M059J (cell line): ENCODE results near the gene TOP3A. TPM values are rescaled to one million over a fixed set of nuclear protein-coding genes. Genes with fewer than 3 reads are reported as not detected.
"Not testable (repeated sequence)": the region's sequence is repeated elsewhere in the genome, so short reads cannot be mapped to it uniquely, and the experiment has no call there.

Experiments
- DNase-seq: peaks from one replicate; pipeline ENCODE4 v3.0.0-alpha.2; 2012; ENCODE audit warnings: low read depth
- total RNA-seq: library from RNA; depleted of rRNA; stranded (reverse); fragments of >200 nt; shearing (Covaris generic); gene quantifications from 2 replicates; pipeline ENCODE4 v1.2.3, GENCODE V29; 2014

TOP3A gene
- total RNA-seq, 1 experiment from 2014 or later = 49.2 TPM

DNA sequence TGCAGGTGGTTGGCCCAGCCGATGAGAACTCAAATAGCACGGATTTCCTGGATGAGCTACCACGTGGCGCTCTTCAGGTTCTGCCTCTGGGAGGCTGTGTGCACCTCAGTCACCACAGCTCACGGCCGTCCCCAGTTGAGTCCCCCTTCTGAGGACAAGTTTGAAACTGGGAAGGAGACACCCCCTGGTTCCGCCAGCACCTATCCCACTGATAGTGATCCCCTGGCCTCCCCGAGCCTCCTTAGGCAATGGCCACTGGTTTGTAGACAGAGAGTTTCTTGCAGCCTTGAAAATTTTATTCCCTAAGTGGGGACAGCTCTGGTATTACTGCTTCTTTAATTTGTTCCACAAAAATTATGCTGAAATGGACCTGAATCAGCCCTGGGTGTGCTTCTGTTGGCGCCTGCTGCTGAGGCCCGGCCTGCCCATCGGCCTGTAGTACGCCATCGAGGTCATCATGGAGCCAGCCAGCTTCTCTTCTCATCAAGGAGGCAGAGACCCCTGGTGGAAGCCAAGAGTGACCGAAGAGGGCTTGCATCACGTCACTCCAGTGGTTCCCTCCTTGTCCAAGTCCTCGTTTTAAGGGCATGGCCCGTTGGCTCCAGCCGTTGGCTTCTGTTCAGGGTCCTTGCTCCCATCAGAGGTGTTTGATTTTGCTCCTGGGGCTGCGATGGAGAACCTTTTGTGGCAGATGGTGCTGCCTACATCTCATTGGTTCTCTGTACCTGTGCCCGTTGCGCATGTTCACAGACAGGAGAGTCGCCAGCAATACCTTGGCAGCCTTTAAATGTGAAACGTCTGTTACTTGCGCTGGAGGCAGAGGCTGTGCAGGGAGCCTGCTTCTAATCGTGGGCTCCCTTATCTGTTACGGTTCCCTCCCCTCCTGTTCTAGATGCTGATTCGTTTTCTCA is 9.6 kb upstream of the TOP3A start:
- DNase-seq = no peak

DNA sequence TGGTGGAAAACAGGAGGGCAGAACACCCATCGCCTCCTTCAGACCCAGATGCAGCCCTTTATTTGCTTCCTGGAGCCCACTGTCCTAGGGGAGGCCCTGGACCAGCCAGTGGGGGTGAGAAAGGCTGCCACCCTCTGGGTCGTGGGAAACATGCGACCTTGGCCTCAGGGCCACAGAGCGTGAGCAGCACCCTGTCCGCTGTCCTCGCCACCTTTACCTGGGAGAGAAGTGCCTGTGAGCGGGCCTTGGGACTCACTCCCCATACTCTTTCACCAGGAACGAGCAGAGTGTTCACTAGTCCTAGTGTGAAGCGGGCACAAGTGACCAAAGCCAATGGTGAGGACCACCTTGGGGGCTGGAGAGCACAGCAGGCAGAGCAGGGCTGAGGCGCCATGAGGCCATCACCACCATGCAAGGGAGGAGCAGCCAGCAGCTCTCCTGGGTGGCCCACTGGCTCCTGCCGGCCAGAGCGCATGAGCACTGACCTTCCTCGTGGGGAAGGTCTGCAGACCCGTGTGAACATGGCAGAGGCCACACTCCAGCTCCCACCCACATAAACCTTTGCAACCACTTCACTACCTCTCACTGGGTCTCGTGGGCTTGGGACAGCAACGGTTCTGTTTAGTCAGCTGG is 8.8 kb upstream of the TOP3A start:
- no peak for DNase-seq

DNA sequence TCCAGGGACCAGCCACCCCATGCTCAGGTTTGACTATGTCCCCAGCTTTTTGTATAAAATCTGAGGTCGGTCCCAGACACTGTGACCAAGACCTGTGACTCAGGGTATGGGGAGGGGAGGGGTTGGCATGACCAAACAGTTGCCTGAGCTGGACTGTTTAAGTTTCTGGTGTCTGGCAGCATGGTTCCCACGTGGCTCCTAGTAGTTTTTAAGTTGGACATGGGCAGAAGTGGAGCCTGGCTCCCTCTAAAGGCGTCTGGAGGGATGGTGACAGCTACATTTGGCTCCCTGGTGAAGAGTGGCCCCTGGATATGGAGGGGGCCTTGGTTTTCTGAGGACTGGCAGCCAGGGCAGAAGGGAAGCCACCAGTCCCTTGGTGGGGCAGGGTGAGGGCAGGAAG is 8.2 kb upstream of the TOP3A start:
- peak; percentile 48 for DNase-seq

DNA sequence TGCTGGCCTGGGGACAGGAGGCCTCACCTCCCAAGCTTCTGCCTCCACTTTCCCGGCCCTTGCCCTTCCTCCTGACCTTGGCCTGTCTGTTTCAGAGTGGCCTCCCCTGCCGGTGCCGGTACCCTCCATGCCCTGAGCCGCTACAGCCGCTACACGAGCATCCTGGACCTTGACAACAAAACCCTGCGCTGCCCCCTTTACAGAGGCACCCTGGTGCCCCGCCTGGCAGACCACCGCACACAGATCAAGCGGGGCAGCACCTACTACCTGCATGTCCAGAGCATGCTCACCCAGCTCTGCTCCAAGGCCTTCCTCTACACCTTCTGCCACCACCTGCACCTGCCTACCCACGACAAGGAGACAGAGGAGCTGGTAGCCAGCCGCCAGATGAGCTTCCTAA is 7.7 kb upstream of the TOP3A start:
- DNase-seq = no peak

DNA sequence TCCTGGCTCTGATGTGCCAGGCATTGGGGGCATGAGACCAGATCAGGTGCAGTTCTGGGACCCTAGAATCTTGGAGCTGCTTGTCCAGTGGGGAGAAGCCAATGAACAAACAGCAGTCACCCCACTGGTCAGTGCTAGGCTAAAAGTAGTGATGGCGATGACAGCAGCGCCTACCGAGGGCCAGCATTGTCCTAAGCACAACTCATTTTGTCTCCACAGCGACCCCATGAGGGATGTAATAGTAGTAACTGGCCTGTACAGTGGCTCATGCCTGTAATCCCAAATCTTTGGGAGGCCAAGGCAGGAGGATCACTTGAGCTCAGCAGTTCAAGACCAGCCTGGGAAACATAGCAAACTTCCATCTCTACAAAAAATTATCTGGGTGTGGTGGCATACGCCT is 6.5 kb upstream of the TOP3A start:
- DNase-seq = peak; percentile 12

DNA sequence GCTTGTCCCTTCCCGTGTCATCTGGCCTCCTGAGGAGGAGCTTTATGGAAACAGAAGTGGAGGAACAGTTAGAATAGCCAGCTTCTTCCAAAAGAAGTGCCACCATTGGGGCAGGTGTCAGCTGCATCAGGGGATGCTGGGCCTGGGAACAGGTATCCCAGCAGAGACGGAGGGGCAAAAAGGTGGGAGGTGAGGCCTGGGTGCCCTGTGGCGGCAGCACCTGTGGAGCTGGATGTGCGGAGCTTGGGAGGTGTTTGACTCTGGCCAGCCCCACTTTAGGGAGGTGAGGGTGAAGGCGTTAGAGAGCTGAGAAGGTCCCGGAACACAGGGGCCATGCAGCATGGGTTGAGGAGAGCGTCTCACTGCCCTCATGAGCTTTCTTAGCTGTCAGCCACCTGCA is 5.5 kb upstream of the TOP3A start:
- DNase-seq = no peak

DNA sequence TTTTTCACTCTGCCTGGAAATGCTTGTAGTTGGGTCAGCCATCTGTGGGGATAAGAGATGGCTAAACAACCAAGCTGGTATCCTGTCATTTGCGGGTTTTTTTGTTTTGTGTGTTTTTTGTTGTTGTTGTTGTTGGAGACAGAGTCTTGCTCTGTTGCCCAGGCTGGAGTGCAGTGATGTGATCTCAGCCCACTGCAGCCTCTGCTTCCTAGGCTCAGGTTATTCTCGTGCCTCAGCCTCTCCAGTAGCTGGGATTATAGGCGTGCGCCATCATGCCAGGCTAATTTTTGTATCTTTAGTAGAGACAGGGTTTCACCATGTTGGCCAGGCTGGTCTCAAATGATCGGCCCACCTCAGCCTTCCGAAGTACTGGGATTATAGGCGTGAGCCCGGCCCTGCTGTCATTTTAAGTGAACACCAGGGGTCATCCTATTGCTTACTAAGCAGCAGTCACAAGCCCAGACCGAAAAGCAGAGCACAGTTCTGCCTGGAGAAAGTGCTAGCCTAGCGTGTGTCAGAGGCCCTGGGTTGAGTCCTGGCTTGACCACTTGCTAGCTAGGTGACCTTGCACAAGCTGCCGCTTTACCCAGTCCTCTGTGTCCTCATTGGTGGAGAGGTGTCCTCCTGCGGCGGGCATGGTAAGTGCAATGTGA is 4.9 kb upstream of the TOP3A start:
- DNase-seq = peak; percentile 32

DNA sequence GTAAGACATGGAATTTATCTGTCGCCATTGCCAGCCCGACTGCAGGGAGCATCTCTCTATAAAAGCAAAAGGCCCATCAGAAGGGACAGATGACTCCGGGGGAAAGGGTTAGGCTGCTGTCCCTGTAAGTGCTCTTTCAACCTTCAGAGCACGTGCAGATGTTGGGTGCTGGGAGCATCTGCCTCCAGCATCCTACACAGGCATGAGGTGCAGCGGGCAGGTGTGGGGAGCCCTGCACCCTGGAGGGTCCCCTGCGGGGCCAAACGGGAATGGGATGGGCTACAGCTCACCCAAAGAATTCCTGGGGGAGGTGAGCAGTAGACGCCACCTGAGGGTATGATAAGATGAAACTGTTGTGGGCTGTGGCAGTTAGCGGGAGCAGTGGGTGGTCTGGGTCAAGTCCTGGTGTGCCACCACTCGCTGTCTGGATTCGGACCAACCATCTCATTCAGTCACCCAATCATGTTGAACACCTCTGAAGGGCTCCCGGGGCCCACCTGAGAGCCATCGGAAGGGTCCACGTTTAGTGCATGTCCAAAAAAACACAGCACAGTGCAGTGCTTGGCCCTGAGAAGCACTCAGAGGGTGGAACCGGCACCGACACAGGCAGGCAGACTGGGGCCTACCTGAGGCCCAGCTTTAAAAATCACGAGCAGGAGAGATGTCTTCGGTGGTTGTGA is 4.1 kb upstream of the TOP3A start:
- no peak for DNase-seq

DNA sequence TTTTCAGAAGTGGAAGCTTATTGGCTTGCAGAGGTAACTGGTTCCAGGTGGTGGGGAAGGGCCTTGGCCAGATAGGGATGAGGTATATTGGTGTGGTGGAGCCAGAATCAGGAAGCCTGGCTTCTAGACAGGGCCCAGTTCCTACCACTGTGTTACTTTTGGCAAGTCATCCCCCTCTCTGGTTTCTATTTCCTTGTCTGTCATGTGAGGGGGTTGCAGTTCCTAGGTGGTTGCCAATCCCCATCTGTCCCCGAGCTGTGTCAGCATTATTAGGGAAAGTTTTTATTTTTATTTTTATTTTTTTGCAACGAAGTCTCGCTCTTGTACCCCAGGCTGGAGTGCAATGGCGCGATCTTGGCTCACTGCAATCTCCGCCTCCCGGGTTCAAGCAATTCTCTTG is 3.3 kb upstream of the TOP3A start:
- no peak for DNase-seq

DNA sequence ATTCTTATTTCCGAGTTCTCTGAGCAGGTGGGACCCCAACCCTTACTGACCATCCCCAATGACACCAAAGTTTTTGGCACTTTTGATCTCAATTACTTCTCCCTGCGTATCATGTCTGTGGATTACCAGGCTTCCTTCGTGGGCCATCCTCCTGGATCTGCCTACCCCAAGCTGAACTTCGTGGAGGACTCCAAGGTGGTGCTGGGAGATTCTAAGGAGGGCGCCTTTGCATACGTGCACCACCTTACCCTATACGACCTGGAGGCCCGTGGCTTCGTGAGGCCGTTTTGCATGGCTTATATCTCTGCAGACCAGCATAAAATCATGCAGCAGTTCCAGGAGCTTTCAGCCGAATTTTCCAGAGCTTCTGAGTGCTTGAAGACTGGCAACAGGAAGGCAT is 1.2 kb upstream of the TOP3A start:
- no peak for DNase-seq

DNA sequence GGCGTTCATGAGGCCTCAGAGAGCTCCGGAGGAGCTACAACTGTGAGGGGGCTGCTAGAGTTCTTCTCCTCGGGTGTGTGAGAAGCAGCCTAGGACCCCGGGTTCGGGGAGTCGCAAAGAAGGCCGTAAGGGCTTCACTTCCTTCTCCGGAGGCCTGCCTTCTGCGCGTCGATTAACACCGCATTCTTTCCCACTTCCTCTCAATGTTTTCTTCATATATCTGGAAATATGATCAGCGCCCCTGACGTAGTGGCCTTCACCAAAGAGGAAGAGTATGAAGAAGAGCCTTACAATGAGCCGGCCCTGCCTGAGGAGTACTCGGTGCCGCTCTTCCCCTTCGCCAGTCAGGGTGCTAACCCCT is 748 bp upstream of the TOP3A start:
- DNase-seq = no peak

DNA sequence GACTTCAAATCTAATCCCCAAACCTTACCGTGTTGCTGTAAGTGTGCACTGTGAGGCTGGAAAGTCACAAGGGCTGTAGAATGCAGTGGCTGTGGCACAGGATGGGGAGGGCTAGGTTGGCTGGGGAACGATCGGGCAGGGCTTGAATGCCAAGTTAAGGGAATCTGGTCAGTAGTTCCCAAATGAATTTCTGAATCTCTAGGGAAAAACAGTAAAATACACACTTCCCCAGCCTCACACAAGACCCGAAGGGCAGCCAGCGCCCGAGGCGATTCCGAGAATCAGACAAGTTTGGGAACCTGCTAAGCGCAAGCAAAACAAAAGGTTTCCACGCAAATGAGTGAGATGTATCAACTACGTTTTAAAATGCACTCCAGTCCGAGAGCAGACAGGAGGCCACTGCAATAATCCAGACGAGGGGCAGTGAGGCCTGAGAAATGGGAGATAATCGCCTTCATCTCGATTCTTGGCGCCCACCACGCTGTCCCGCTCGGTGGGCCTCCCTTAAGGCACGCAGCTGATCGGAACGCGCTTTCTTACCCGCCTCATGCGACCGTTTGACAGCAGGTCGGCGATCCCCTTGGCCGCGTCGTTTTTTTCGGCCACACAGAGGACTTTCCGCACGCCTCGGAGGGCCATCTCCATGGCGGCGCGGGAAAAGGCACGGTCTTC is 599 bp downstream of the TOP3A start:
- peak; percentile 35 for DNase-seq

DNA sequence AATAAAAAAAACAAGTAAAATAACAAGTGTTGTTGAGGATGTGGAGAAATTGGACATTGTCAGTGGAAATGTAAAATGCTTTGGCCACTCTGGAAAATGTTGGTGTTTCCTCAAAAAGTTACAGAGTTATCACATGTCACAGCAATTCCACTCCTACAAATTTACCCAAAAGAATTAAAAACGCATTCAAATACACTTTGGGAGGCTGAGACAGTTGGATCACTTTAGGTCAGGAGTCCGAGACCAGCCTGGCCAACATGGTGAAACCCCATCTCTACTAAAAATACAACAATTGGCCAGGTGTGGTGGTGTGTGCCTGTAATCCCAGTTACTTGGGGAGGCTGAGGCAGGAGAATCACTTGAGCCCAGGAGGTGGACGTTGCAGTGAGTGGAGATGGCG is 5.6 kb downstream of the TOP3A start:
- no peak for DNase-seq

DNA sequence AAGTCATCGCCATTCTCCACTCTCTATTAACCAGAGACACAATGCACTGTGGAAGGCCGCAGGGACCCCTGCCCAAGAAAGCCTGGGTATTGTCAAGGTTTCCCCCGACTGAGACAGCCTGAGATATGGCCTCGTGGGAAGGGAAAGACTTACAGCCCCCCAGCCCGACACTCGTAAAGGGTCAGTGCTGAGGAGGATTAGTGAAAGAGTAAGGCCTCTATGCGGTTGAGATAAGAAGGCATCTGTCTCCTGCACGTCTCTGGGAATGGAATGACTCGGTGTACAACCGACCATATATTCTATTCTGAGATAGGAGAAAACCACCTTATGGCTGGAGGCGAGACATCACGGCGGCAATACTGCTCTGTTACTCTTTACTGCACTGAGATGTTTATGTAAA is 11.6 kb downstream of the TOP3A start:
- not testable (repeated sequence) for DNase-seq

DNA sequence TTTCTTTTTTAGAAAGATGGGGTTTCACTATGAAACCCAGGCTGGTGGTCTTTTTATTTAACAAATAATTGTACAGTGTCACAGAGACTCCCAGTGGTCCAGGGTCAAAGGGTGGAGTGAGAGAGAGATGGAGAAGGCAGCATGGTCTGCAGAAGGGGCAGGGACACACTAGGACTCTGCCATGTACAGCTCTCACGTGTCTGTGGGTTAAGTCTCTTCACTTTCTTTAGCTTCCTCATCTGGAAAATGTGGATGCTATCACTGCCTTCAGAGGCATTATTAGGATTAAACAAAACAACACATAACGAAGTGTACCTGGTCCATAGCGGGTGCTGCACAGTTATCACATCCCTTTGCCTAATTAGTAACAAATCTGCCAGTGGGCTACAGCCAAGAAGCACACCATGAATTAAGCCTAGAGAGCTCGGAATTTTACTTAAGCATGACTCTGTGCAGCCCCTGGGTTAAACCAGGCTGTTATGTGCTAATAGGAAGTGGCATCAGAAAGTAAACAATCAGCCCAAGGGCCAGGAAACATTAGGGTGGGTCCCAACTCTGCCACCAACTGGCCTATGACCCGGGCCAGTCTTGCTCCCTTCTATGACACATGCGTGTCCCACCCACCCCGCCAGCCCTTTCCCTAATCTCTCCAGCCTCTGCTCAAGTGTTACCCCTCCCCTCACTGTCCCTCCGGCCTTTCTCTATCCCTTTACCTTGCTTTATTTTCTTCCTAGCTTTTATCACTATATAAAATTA is 13.9 kb downstream of the TOP3A start:
- DNase-seq = no peak

DNA sequence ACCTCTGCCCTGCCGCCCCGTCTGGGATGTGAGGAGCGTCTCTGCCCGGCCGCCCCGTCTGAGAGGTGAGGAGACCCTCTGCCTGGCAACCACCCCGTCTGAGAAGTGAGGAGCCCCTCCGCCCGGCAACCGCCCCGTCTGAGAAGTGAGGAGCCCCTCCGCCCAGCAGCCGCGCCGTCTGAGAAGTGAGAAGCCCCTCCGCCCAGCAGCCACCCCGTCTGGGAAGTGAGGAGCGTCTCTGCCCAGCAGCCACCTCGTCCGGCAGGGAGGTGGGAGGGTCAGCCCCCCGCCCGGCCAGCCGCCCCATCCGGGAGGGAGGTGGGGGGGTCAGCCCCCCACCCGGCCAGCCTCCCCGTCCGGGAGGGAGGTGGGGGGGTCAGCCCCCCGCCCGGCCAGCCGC is 16.7 kb downstream of the TOP3A start:
- DNase-seq = not testable (repeated sequence)

DNA sequence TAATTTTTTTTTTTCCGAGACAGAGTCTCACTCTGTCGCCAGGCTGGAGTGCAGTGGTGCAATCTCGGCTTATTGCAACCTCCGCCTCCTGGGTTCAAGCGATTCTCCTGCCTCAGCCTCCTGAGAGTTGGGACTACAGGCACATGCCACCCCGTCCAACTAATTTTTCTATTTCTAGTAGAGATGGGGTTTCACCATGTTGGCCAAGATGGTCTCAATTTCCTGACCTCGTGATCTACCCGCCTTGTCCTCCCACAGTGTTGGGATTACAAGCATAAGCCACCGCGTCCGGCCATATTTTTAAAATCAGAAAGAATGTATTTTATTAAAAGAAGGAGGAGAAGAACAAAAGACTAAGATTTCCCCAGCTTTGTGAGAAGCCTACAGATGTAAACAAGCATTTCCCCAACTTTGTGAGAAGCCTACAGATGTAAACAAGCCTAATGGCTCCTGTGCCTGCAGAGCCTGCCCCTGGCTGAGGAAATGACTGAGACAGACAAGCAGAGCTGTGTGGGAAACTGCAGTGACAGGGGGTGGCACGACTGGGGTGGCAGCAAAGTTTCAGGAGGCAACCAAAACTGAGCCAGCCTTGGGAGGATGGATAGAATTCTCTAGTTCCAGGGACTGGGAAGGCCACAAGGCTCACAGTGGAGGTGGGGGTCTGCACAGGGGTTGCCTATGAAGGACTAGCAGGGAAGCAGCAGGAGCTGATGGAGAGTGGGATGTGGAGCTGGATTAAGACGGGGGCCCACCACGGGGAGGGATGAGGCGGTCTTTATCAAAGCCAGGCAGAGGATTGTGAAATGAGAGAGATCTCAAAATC is 22.9 kb downstream of the TOP3A start:
- no peak for DNase-seq

DNA sequence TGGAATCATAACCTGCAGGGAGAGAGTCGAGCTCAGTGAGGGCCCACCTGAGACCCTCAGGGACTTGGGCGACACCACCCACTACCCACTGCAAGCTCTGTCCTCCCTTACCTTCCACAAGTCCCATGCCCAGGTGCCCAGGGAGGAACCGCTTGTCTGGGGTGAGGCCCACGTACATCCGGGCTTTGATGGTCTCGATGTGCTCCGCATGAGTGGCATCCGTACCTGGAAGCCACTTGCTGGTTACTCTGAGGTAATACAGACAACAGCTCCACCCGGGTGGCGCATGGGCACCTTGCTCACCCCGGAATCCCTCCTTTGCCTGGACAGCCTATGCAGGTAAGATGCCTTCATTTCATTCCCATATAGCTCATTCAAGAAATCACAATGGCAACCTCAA is 29.5 kb downstream of the TOP3A start:
- DNase-seq = no peak

DNA sequence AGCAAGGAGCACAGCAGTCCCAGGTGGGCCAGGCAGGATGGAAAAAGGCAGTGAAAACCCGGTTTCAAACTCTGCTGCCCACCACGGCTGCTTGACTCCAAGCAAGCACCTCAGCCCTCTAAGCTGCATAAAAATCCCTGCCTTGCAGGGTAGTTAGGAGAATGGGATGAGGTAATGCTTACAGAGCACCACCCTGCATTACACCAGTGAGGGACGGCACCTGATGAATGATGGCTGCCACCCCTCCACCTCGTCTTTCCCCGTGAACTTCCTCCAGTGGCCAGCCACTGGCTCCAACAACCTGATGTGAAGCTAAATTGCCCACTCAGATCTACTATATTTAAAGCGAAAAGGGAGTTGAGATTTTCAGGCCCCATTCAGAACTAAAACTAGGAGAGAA is 33.0 kb downstream of the TOP3A start:
- no peak for DNase-seq

DNA sequence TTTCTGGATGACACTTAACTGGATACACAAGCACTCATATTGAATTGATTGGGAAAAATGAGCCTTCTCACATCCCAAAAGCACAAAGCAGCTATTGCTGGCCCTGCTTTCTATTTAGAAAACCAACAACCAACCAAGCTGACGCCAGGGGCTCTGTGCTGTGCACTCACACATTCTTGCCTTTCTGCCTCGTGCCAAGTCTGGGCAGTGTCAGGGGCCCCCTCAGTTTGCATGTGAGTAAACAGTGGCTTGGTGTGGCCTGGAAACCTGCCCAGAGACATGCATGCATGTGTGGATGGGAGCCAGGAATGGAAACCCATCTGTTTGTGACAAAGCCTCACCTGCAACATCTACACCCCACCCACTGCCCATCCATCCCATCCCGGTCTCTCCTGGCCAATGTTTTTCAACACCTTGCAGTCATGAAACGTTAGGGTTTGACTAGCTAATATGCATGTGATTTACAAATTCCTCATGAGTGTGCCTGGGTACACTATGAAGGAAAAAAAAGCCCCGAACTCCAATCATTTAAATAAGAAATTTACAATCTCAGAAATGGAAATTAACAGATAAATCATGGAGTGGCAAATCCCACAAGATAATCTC is 33.9 kb downstream of the TOP3A start:
- no peak for DNase-seq
